Right hindlimb (tissue), 1 donor: ENCODE data around the gene EN1.

Source experiments
- DNase-seq: peaks from one replicate; pipeline ENCODE4 v3.0.0-alpha.2; 2018

EN1 gene

GRCh38 chr2:118846953-118847761 lies at the start of gene EN1:
Gene EN1 (minus strand): TSS chr2:118847648. CDS start chr2:118847167, 481 bp downstream.
- DNase-seq, result peak; percentile 35

GRCh38 chr2:118893100-118893499 lies 45.7 kb upstream of the EN1 start:
- no peak for DNase-seq

- DNase-seq, result no peak
These were observed 42.5 kb upstream of the EN1 start for GRCh38 chr2:118889995-118890394.

- DNase-seq, result no peak
These were observed 36.3 kb upstream of the EN1 start for GRCh38 chr2:118883792-118884191.

- DNase-seq, result peak; percentile 32
These were observed 35.4 kb upstream of the EN1 start for GRCh38 chr2:118882693-118883336.

GRCh38 chr2:118881490-118882129 lies 34.2 kb upstream of the EN1 start:
- peak; percentile 49 for DNase-seq

- no peak for DNase-seq
These were observed 33.1 kb upstream of the EN1 start for GRCh38 chr2:118880501-118880900.

GRCh38 chr2:118878531-118879149 lies 31.2 kb upstream of the EN1 start:
- no peak for DNase-seq

- no peak for DNase-seq
These were observed 27.9 kb upstream of the EN1 start for GRCh38 chr2:118875318-118875717.

GRCh38 chr2:118874324-118874723 lies 26.9 kb upstream of the EN1 start:
- no peak for DNase-seq

- DNase-seq, result peak; percentile 56
These were observed 17.7 kb upstream of the EN1 start for GRCh38 chr2:118865106-118865505.

- DNase-seq, result no peak
These were observed 16.8 kb upstream of the EN1 start for GRCh38 chr2:118864207-118864606.

GRCh38 chr2:118861731-118862130 lies 14.3 kb upstream of the EN1 start:
- DNase-seq, result no peak

GRCh38 chr2:118861242-118861641 lies 13.8 kb upstream of the EN1 start:
- no peak for DNase-seq

GRCh38 chr2:118860506-118860905 lies 13.1 kb upstream of the EN1 start:
- no peak for DNase-seq

- DNase-seq, result no peak
These were observed 11.8 kb upstream of the EN1 start for GRCh38 chr2:118859157-118859770.

GRCh38 chr2:118858485-118859156 lies 11.2 kb upstream of the EN1 start:
- DNase-seq, result no peak

GRCh38 chr2:118857677-118858484 lies 10.4 kb upstream of the EN1 start:
- no peak for DNase-seq

GRCh38 chr2:118856978-118857676 lies 9.7 kb upstream of the EN1 start:
- DNase-seq, result no peak

- no peak for DNase-seq
These were observed 9.0 kb upstream of the EN1 start for GRCh38 chr2:118856330-118856977.
